ENCODE data around the gene ZBTB8B.
"Not testable (repeated sequence)": the region's sequence is repeated elsewhere in the genome, so short reads cannot be mapped to it uniquely, and the experiment has no call there.

Gene ZBTB8B

GRCh38 chr1:32470991-32471694, 6.3 kb downstream of the ZBTB8B start:
- no peak for DNase-seq

DNA sequence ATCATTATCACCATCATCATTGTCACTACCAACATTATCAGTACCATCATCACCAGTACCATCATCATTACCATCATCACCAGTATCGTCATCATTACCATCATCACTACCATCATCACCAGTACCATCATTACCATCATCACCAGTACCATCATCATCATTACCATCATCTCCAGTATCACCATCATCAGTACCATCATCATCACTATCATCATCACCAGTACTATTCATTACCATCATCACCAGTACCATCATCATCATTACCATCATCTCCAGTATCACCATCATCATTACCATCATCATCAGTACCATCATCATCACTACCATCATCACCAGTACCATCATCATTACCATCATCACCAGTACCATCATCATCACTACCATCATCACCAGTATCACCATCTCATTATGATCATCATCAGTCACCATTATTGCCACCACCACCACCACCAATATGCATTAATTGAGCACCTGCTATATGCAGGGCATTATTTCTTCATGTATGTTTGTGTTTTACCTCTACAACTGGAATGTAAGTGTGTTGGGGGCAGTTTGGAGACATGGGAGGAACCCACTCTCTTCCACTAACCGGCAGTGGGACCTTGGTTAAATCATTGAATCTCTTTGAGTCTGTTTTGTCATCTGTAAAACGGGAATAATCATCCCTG, 7.0 kb downstream of the ZBTB8B start:
- DNase-seq = no peak

- not testable (repeated sequence) for DNase-seq
Observed at GRCh38 chr1:32472966-32473365, 8.1 kb downstream of the ZBTB8B start.

DNA sequence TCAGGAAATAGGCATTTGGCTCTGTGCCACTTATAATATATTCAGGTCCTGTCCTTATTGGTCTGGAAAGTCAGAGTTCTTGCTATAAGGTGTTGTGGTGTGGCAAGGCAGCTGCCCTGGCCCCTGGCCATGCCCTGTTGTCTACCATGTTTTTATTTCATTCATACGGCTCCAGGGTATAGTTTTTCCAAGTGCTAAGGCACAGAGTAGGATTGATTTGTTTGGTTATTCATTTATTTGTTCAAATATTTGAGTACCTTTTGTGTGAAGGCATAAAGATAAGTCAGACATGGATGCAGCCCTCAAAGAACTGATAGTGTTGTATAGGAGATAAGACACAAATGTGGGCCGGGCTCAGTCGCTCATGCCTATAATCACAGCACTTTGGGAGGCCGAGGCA, 10.1 kb downstream of the ZBTB8B start:
- no peak for DNase-seq

DNA sequence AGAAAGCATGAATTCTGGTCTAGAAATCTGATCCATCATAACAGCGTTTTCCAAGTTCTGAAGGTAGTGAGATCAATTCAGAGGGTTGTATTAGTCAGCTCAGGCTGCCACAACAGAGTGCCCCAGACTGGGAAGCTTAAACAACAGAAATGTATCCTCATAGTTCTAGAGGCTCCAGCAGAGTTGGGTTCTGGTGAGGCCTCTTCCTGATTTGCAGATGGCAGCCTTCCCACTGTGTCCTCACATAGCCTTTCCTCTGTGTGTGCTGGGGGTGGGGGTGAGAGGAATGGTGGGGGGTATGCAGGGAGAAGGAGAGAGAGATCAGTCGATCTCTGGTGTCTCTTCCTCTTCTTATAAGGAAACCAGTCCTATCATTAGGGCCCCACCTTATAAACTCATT, 15.1 kb downstream of the ZBTB8B start:
- DNase-seq = no peak

DNA sequence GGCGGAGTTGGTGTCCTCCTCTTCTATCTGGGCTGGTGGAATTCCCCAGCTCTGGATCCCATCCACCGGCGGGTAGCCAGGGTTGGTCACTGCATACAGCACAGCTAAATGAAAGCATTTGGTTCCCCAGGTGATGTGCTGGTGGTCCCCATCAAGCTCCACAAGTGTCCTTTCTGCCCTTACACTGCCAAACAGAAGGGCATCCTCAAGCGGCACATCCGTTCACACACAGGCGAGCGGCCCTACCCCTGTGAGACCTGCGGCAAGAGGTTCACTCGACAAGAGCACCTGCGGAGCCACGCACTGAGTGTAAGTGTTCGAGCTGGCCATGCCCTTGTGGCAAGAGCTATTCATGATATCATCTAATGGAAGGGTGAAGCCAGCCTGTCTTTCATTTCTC, 15.9 kb downstream of the ZBTB8B start:
- DNase-seq = no peak

GRCh38 chr1:32481788-32482187, 16.9 kb downstream of the ZBTB8B start:
- DNase-seq = not testable (repeated sequence)

DNA sequence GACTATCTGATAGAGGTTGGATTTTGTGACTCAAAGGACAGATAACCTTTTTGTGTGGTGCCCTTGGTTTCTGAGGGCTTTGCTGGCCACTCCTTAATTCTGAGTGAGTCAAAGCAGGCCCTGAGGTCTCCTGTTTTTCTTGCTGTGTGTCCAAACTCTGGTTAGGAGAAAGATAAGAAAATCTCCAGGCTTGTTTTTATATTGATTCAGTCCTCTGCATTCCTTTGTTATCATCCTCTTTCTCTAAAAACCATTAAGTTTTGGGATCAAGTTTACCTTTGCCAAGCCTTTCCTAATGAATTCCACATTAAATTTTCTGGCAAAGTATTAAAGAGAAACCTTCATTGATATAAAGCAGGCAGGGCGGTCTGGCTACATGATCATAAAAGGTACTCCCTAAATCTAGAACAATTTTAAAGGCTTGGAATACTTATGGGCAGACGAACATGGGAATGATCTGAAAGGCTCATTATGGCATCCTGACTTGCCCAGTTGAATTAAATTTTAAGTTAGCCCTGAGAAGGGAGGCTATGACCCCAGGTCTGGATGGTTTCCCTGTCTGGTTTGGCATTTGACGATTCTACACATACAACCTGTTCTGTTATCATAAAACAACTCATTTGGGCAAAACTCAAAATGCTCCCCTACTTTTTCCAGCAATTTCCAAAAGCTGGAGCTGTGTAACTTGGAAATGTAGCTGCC, 20.8 kb downstream of the ZBTB8B start:
- DNase-seq = no peak

- no peak for DNase-seq
Observed at GRCh38 chr1:32486463-32487113, 21.7 kb downstream of the ZBTB8B start.

DNA sequence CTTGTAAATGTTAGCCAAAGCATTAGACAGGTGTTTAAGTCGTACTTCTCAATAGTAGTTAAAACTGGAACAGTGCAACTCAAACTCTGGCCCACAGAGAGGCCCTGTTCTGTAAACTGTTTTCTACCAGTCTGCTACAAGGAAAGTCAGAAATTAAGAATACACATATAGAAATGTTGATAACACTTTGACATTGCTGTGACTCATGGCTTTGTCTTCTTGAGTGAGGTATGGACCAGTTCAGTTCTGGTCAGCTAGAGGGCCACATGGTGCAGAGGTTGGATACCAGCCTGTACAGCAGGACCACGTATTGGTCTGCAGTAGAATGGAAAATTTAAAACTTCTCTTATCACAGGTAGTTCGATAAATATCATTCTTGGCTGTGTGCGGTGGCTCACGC, 22.3 kb downstream of the ZBTB8B start:
- no peak for DNase-seq

- DNase-seq = no peak
Observed at GRCh38 chr1:32489774-32490454, 25.0 kb downstream of the ZBTB8B start.

GRCh38 chr1:32491386-32491785, 26.5 kb downstream of the ZBTB8B start:
- no peak for DNase-seq

DNA sequence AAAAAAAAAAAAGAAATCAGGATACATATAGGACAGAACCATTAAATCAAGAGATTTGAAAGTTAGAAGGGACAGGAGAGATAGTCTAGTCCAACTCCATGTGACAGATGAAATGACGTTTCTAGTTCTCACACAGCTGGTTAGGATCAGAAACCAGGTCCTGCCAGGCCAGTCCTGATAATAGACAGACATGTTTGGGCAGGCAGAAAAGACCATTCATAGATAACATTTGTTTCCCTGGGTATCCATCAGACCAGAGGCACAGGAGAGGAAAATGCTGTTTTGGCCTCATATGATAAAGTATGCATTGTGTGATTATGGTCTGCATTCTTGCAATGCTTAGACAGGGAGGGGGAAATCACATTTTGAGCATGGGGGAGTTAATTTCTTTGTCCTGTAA, 29.3 kb downstream of the ZBTB8B start:
- no peak for DNase-seq

GRCh38 chr1:32494711-32495337, 30.0 kb downstream of the ZBTB8B start:
- no peak for DNase-seq

DNA sequence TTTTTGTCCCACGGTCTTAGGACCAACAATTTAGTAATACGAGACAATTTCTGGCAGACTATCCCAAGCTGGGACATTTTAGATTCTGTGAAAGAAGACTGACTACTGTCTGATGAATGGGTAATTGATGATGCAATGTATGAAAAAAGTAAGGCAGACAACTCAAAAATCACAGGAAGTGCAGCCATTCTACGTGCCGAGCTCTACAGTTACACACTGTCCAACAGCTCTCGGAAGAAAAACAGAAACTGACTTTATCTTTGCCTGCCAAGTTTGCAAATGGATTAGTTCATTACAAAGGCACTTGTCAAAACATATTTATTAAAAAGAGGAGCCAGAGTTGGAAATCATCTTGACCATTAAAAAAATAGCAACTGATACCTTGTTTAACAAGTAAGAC, 31.3 kb downstream of the ZBTB8B start:
- no peak for DNase-seq

DNA sequence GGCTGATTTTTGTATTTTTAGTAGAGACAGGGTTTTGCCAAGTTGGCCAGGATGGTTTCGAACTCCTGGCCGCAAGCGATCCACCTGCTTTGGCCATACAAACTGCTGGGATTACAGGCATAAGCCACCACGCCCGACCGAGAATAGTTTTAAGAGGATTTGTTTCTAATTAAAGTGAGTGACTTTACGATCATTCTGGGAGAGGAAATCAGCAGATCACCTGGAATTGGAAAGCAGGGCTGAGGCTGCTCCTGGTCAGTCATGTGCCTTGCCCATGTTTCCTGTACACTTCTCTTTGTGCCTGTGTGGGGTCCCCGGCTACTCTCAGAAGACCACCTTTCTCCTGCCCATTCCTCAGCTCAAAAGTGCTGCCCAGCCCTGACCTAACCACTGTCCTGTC, 33.9 kb downstream of the ZBTB8B start:
- no peak for DNase-seq

GRCh38 chr1:32500387-32501209, 35.7 kb downstream of the ZBTB8B start:
- peak; percentile 11 for DNase-seq

DNA sequence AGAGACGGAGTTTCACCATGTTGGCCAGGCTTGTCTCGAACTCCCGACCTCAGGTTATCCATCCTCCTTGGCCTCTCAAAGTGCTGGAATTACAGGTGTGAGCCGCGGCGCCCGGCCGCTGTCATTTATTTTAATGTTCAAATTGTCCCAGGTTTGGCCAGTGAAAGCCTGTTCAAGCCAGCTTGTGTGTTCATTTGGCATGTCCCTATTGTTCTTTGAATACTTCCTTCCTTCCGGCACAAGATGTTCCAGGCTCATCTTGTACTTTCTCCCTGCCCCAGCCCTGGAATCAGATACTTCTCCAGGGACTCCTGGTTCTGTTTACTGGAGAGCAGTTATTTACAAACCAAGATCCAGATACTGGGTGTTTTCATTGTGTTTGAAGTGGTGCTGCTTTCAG, 37.0 kb downstream of the ZBTB8B start:
- DNase-seq = no peak

GRCh38 chr1:32503153-32503552, 38.3 kb downstream of the ZBTB8B start:
- no peak for DNase-seq

DNA sequence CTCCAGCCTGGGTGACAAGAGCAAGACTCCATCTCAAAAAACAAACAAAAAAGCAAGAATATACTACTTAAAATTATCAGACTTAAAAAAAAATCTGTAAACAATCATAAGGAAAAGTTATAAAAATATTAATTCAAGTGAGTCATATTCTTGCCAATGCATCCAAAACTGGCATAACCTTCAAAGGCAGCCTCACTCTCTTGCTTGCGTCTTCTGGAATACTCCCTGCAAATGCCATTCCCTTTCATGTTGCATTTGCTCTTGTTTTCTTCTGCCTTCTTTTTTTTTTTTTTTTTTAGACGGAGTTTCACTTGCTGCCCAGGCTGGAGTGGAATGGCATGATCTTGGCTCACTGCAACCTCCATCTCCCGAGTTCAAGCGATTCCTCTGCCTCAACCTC, 42.1 kb downstream of the ZBTB8B start:
- no peak for DNase-seq

GRCh38 chr1:32508761-32509160, 43.9 kb downstream of the ZBTB8B start:
- DNase-seq = no peak

GRCh38 chr1:32509939-32510338, 45.1 kb downstream of the ZBTB8B start:
- DNase-seq = no peak

Data from NCI-H187 treated with DMSO at 0.1 percent for 48 hours (cell line).